AG09309 (cell line): Measurements from ENCODE around the gene FGF12.

Source experiments
- DNase-seq: peaks from one replicate; pipeline ENCODE4 v3.0.0-alpha.2; 2010; ENCODE audit warnings: low read depth
- H3K4me3 ChIP-seq: 2 replicates; pipeline ENCODE4 v1.5.1; 2011; ENCODE audit warnings: mild to moderate bottlenecking, low read depth, low read length, moderate library complexity; ENCODE audit not compliant: control insufficient read depth
- CTCF ChIP-seq: IDR thresholded peaks from 2 replicates; pipeline ENCODE4 v1.5.1; 2011; ENCODE audit warnings: mild to moderate bottlenecking, low read depth, low read length, inconsistent platforms; ENCODE audit not compliant: insufficient read depth, control insufficient read depth; ENCODE audit errors: missing control alignments

FGF12 gene

DNA sequence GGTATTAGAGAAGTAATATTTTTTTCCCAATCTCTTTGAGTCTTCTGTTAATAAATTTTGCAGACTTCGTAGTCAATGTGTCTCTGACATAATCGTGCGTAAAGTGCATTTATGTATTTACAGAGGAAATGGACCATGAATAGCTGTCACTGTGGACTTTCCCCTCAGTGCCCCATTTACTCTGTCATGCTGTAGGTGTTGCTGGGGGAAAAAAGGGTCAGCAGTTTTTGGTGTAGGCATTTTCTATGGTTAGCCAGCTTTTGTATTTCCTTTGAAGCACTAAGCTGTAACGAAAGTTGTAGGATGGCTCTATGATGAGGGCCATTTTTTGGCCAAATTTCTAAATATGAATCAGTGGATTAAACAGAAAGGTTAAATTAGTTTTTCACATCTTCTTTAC is 598.4 kb downstream of the FGF12 start:
- TF ChIP-seq CTCF, result no peak
- no peak overlapping the region for H3K4me3 ChIP-seq
- no peak for DNase-seq

DNA sequence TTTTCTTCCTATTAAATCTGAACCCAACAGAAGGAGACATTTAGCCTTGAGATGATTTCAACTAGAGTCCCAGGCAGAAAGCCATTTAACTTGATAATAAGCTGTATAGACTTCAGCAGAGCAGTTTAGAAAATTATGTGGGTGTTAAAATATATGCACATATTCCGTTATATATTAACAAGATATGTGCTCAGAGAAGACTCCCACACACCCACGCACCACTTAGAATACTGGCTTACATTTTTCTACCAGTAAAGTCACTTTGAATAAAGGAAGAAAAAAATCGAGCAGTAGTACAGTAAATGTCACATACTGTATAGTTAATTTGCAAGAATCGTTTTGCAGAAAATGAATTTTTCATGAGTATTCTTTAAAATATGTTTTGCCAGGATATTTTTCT is 599.3 kb downstream of the FGF12 start:
- no peak for TF ChIP-seq CTCF
- H3K4me3 ChIP-seq, result no peak overlapping the region

GRCh38 chr3:192122832-192123594 is 604.3 kb downstream of the FGF12 start:
- no peak for DNase-seq
- no peak for TF ChIP-seq CTCF
- no peak overlapping the region for H3K4me3 ChIP-seq

More for the DNA sequence above, 599.3 kb downstream of the FGF12 start:
- no peak for DNase-seq

- no peak for TF ChIP-seq CTCF
- no peak for DNase-seq
- H3K4me3 ChIP-seq, result no peak overlapping the region
These were observed 605.4 kb downstream of the FGF12 start for GRCh38 chr3:192121923-192122322.

DNA sequence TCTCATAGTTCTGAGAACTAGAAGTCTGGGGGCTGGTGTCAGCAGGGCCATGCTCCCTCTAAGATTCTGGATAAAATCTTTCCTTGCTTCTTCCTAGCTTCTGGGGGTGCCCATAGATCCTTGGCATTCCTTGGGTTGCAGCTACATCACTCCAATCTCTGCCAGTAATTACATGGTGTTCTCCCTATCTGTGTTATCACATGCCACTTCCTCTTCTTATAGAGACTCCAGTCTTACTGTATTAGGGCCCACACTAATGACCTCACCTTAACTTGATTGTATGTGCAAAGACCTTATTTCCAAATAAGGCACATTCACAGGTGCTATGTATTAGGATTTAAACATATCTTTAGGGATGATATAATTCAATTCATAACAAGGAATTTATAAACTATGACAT is 618.5 kb downstream of the FGF12 start:
- TF ChIP-seq CTCF, result no peak
- no peak for DNase-seq

GRCh38 chr3:192106543-192106942 is 620.8 kb downstream of the FGF12 start:
- no peak overlapping the region for H3K4me3 ChIP-seq
- TF ChIP-seq CTCF, result no peak
- no peak for DNase-seq

More for the DNA sequence above, 618.5 kb downstream of the FGF12 start:
- no peak overlapping the region for H3K4me3 ChIP-seq
